HEK293 (cell line): ENCODE results near the gene ECPAS.

Source experiments
- CTCF ChIA-PET: fragments of 350-600 bp; formaldehyde crosslinking; extraction: SDS; loops from one replicate; lab custom pipeline; 2021; ENCODE audit warnings: antibody characterized with exemption; lab: Yijun Ruan, JAX
- POLR2A ChIA-PET: fragments of 300-600 bp; formaldehyde crosslinking; extraction: SDS; loops from one replicate; lab custom pipeline; 2020; ENCODE audit warnings: antibody characterized with exemption, inconsistent platforms; lab: Yijun Ruan, JAX
- H3K27ac ChIP-seq: fragments of 200-500 bp; sonication (Bioruptor generic); 2 replicates; pipeline ENCODE4 v1.5.1; 2014; ENCODE audit warnings: low read depth, low read length, control low read depth, inconsistent platforms; ENCODE audit errors: extremely low read depth
- H3K36me3 ChIP-seq, 2 experiments: fragments of 200-500 bp in 1 of 2; sonication (Bioruptor generic) in 1 of 2; 1 replicate in 1 of 2; 2 replicates in 1 of 2; pipeline ENCODE4 v1.5.1; 2014 to 2017; ENCODE audit warnings: inconsistent platforms in 2 of 2, low read length in 2 of 2; ENCODE audit not compliant: control insufficient read depth in 2 of 2, insufficient read depth in 1 of 2
- H3K4me1 ChIP-seq: fragments of 200-500 bp; sonication (Bioruptor generic); 2 replicates; pipeline ENCODE4 v1.5.1; 2014; ENCODE audit warnings: mild to moderate bottlenecking, low read length, inconsistent platforms; ENCODE audit not compliant: control insufficient read depth, insufficient read depth
- H3K4me3 ChIP-seq: 2 replicates; pipeline ENCODE4 v1.5.1; 2011; ENCODE audit warnings: low read depth, mild to moderate bottlenecking, control low read depth, low read length, moderate library complexity
- H3K9me3 ChIP-seq: fragments of 200-500 bp; sonication (Bioruptor generic); 2 replicates; pipeline ENCODE4 v1.5.1; 2014; ENCODE audit warnings: low read depth, low read length, inconsistent platforms; ENCODE audit not compliant: control insufficient read depth, insufficient read depth
- HIC1 ChIP-seq: fragments of 450-650 bp; formaldehyde crosslinking; IDR thresholded peaks from 2 replicates; pipeline ENCODE4 v1.5.1; 2016; ENCODE audit warnings: missing biosample characterization, missing genetic modification characterization
- KLF10 ChIP-seq: fragments of 450-650 bp; IDR thresholded peaks from 2 replicates; pipeline ENCODE4 v1.5.1; 2018; ENCODE audit warnings: missing biosample characterization, mild to moderate bottlenecking, missing genetic modification characterization
- PBX3 ChIP-seq: sonication (generic); formaldehyde crosslinking; IDR thresholded peaks from 2 replicates; pipeline ENCODE4 v1.8.1; 2022; ENCODE audit warnings: mild to moderate bottlenecking, moderate library complexity, missing genetic modification reagents
- PRDM10 ChIP-seq: fragments of 450-650 bp; formaldehyde crosslinking; IDR thresholded peaks from 2 replicates; pipeline ENCODE4 v1.5.1; 2016; ENCODE audit warnings: missing biosample characterization, missing genetic modification characterization
- SALL2 ChIP-seq: fragments of 450-650 bp; formaldehyde crosslinking; IDR thresholded peaks from 2 replicates; pipeline ENCODE4 v1.5.0; 2017; ENCODE audit warnings: missing biosample characterization, mild to moderate bottlenecking, missing genetic modification characterization, borderline replicate concordance
- TSHZ1 ChIP-seq: fragments of 450-650 bp; formaldehyde crosslinking; IDR thresholded peaks from 2 replicates; pipeline ENCODE4 v1.5.1; 2016; ENCODE audit warnings: missing biosample characterization, missing genetic modification characterization, borderline replicate concordance
- ZBTB11 ChIP-seq: fragments of 450-650 bp; formaldehyde crosslinking; conservative IDR thresholded peaks from 2 replicates; pipeline ENCODE4 v1.5.1; 2016; ENCODE audit warnings: low read depth, missing biosample characterization, missing genetic modification characterization
- ZNF184 ChIP-seq: fragments of 450-650 bp; IDR thresholded peaks from 2 replicates; pipeline ENCODE4 v1.5.1; 2018; ENCODE audit warnings: missing biosample characterization, mild to moderate bottlenecking, missing genetic modification characterization
- ZNF221 ChIP-seq: fragments of 450-650 bp; formaldehyde crosslinking; IDR thresholded peaks from 2 replicates; pipeline ENCODE4 v1.5.1; 2017; ENCODE audit warnings: missing biosample characterization, missing genetic modification characterization, borderline replicate concordance
- ZNF239 ChIP-seq: fragments of 450-650 bp; formaldehyde crosslinking; IDR thresholded peaks from 2 replicates; pipeline ENCODE4 v1.5.1; 2016; ENCODE audit warnings: missing biosample characterization, missing genetic modification characterization
- ZNF248 ChIP-seq: fragments of 450-650 bp; formaldehyde crosslinking; IDR thresholded peaks from 2 replicates; pipeline ENCODE4 v1.5.1; 2017; ENCODE audit warnings: missing biosample characterization, missing genetic modification characterization
- ZNF324 ChIP-seq: fragments of 450-650 bp; formaldehyde crosslinking; IDR thresholded peaks from 2 replicates; pipeline ENCODE4 v1.5.1; 2016; ENCODE audit warnings: missing biosample characterization, missing genetic modification characterization
- ZNF366 ChIP-seq: fragments of 450-650 bp; formaldehyde crosslinking; conservative IDR thresholded peaks from 2 replicates; pipeline ENCODE4 v1.5.1; 2016; ENCODE audit warnings: missing biosample characterization, missing genetic modification characterization
- ZNF423 ChIP-seq: fragments of 450-650 bp; formaldehyde crosslinking; IDR thresholded peaks from 2 replicates; pipeline ENCODE4 v1.5.1; 2016; ENCODE audit warnings: missing biosample characterization, missing genetic modification characterization
- ZNF560 ChIP-seq: fragments of 450-650 bp; formaldehyde crosslinking; IDR thresholded peaks from 2 replicates; pipeline ENCODE4 v1.5.1; 2017; ENCODE audit warnings: missing biosample characterization, missing genetic modification characterization, borderline replicate concordance
- ZNF600 ChIP-seq: fragments of 450-650 bp; formaldehyde crosslinking; IDR thresholded peaks from 2 replicates; pipeline ENCODE4 v1.5.1; 2016; ENCODE audit warnings: missing biosample characterization, missing genetic modification characterization
- ZNF626 ChIP-seq: fragments of 450-650 bp; sonication (Bioruptor Pico); formaldehyde crosslinking; IDR thresholded peaks from 2 replicates; pipeline ENCODE4 v1.5.1; 2018; ENCODE audit warnings: missing biosample characterization, missing genetic modification characterization, inconsistent platforms
- ZNF639 ChIP-seq: fragments of 450-650 bp; formaldehyde crosslinking; IDR thresholded peaks from 2 replicates; pipeline ENCODE4 v1.5.1; 2016; ENCODE audit warnings: missing biosample characterization, missing genetic modification characterization
- ZNF692 ChIP-seq: fragments of 450-650 bp; formaldehyde crosslinking; IDR thresholded peaks from 2 replicates; pipeline ENCODE4 v1.5.1; 2016; ENCODE audit warnings: missing biosample characterization, missing genetic modification characterization
- ZNF747 ChIP-seq: fragments of 450-650 bp; formaldehyde crosslinking; IDR thresholded peaks from 2 replicates; pipeline ENCODE4 v1.5.1; 2016; ENCODE audit warnings: missing biosample characterization, missing genetic modification characterization
- ZXDB ChIP-seq: fragments of 450-650 bp; formaldehyde crosslinking; IDR thresholded peaks from 2 replicates; pipeline ENCODE4 v1.5.1; 2016; ENCODE audit warnings: missing biosample characterization, missing genetic modification characterization

The ECPAS gene

GRCh38 chr9:111484572-111484894 lies 350 bp upstream of the ECPAS start:
- Histone ChIP-seq H3K36me3 (no peaks in the 10 kb centered on the region; a peak in 1 of 3 replicates), H3K27ac (peak overlapping the region; percentile 97), H3K4me3 (peak overlapping the region; percentile 86), H3K4me1 (no peaks in the 10 kb centered on the region), H3K9me3 (no peaks in the 10 kb centered on the region)
- ChIA-PET POLR2A (no interaction called here), CTCF (interaction anchor here (0.7 kb wide), 1 partner anchor 206 kb away, joined by 3 read pairs; no protein-coding TSS in a partner anchor)
- TF ChIP-seq ZNF600 (tag by site-specific recombination) (no peak), SALL2 (tag by site-specific recombination) (no peak), ZBTB11 (tag by site-specific recombination) (0 out of 2 replicates have a peak, but pooled peaks have one; percentile 6), ZNF184 (tag by site-specific recombination) (no peak), ZNF692 (tag by site-specific recombination) (no peak; the same call in 1 of the 2 replicates), ZXDB (tag by site-specific recombination) (0 out of 2 replicates have a peak, but pooled peaks have one; percentile 6), ZNF747 (no peak), TSHZ1 (tag by site-specific recombination) (no peak), ZNF239 (no peak), ZNF324 (tag by site-specific recombination) (no peak), HIC1 (tag by site-specific recombination) (no peak), ZNF560 (no peak), KLF10 (no peak), ZNF639 (tag by site-specific recombination) (no peak), PBX3 (CRISPR knock-in tag) (no peak), PRDM10 (tag by site-specific recombination) (peak; percentile 76), ZNF626 (tag by site-specific recombination) (no peak), ZNF366 (no peak), ZNF221 (tag by site-specific recombination) (no peak), ZNF423 (tag by site-specific recombination) (no peak), ZNF248 (tag by site-specific recombination) (no peak)
